Activated CD8-positive, alpha-beta memory T cell treated with anti-CD3 and anti-CD28 coated beads, Interleukin-2, amount 10 ng/mL, durations not matched to agents 7 days and 5 days (primary cell): Measurements from ENCODE around the gene CNGB1. TPM values are rescaled to one million over a fixed set of nuclear protein-coding genes. Genes with fewer than 3 reads are reported as not detected.
"Not testable (repeated sequence)": the region's sequence is repeated elsewhere in the genome, so short reads cannot be mapped to it uniquely, and the experiment has no call there.

ENCODE experiments used
- ATAC-seq: fragments of 150-1000 bp; cut with Tn5 transposase; one replicate; pipeline ENCODE4 v1.10.0; 2021; ENCODE audit warnings: moderate library complexity
- CTCF ChIA-PET: fragments of 350-600 bp; sonication (Branson Sonifier 250); formaldehyde crosslinking; loops from one replicate; lab custom pipeline; 2021; ENCODE audit warnings: antibody characterized with exemption; lab: Charles Lee
- DNase-seq: peaks from one replicate; pipeline ENCODE4 v3.0.0-alpha.2; 2020
- H3K27ac Mint-ChIP-seq: one replicate; pipeline ENCODE4 v1.8.0; 2021; ENCODE audit warnings: mild to moderate bottlenecking, mixed read lengths
- H3K27me3 Mint-ChIP-seq: one replicate; pipeline ENCODE4 v1.8.0; 2021; ENCODE audit warnings: mixed read lengths
- H3K36me3 Mint-ChIP-seq: one replicate; pipeline ENCODE4 v1.8.0; 2021; ENCODE audit warnings: mild to moderate bottlenecking, mixed read lengths
- H3K4me1 Mint-ChIP-seq: one replicate; pipeline ENCODE4 v1.8.0; 2021; ENCODE audit warnings: mixed read lengths
- H3K4me3 Mint-ChIP-seq: one replicate; pipeline ENCODE4 v1.8.0; 2021; ENCODE audit warnings: mild to moderate bottlenecking, moderate library complexity, mixed read lengths
- H3K9me3 Mint-ChIP-seq: one replicate; pipeline ENCODE4 v1.8.0; 2022; ENCODE audit warnings: low read depth, mixed read lengths
- total RNA-seq, 2 experiments: library from RNA; stranded (reverse); gene quantifications; one replicate each; pipeline ENCODE4 v1.2.3, GENCODE V29; 2021

Gene CNGB1
- total RNA-seq, 2 experiments from 2014 or later = not detected

- DNase-seq (no peak), ATAC-seq (no peak)
- no peaks in the 10 kb centered on the region for H3K4me1 Mint-ChIP-seq
- H3K9me3 Mint-ChIP-seq = no peaks in the 10 kb centered on the region
- H3K27me3 Mint-ChIP-seq = peaks cover 8% of the 10 kb centered on the region
- CTCF ChIA-PET = interaction anchor here (2.2 kb wide), 1 partner anchor 14 kb away, joined by 5 read pairs; no protein-coding TSS in a partner anchor
- no peak overlapping the region for H3K27ac Mint-ChIP-seq
- no peaks in the 10 kb centered on the region for H3K36me3 Mint-ChIP-seq
- no peak overlapping the region for H3K4me3 Mint-ChIP-seq
These were observed 50.6 kb downstream of the CNGB1 start for GRCh38 chr16:57920215-57920879.

- peaks cover 5% of the 10 kb centered on the region for H3K27me3 Mint-ChIP-seq
- CTCF ChIA-PET = no interaction called here
- no peak overlapping the region for H3K27ac Mint-ChIP-seq
- ATAC-seq = no peak
- H3K4me3 Mint-ChIP-seq = no peak overlapping the region
- no peaks in the 10 kb centered on the region for H3K4me1 Mint-ChIP-seq
- no peaks in the 10 kb centered on the region for H3K9me3 Mint-ChIP-seq
- no peaks in the 10 kb centered on the region for H3K36me3 Mint-ChIP-seq
- DNase-seq = no peak
These were observed 51.9 kb downstream of the CNGB1 start for GRCh38 chr16:57918994-57919393.

DNA sequence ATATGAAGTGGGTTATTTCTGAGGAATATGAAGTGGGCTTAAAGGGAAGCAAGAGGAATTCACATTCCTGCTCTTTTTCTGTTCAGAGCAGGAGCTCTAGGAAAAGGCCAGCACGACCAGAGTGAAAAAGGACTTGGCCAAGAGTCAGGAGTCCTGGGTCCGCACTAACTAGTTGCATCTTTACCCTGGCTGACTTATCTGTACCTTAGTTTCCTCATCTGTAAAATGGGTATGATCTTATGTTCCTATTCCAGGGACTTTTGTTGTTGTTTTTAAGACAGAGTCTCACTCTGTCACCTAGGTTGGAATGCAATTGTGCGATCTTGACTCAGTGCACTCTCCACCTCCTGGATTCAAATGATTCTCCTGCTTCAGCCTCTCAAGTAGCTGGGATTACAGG is 52.5 kb downstream of the CNGB1 start:
- CTCF ChIA-PET = no interaction called here
- Mint-ChIP-seq H3K27me3 (peaks cover 2% of the 10 kb centered on the region), H3K4me3 (no peak overlapping the region), H3K9me3 (no peaks in the 10 kb centered on the region), H3K36me3 (no peaks in the 10 kb centered on the region), H3K27ac (no peak overlapping the region), H3K4me1 (no peaks in the 10 kb centered on the region)
- DNase-seq = no peak
- ATAC-seq = no peak

- H3K4me1 Mint-ChIP-seq, CTCF ChIA-PET, H3K27ac Mint-ChIP-seq, DNase-seq, H3K9me3 Mint-ChIP-seq, H3K27me3 Mint-ChIP-seq, ATAC-seq, H3K36me3 Mint-ChIP-seq, H3K4me3 Mint-ChIP-seq: not testable (repeated sequence)
These were observed 53.0 kb downstream of the CNGB1 start for GRCh38 chr16:57917929-57918328.

GRCh38 chr16:57917489-57917888 is 53.4 kb downstream of the CNGB1 start:
- H3K27me3 Mint-ChIP-seq, H3K27ac Mint-ChIP-seq, H3K4me1 Mint-ChIP-seq, H3K9me3 Mint-ChIP-seq, ATAC-seq, H3K4me3 Mint-ChIP-seq, DNase-seq, H3K36me3 Mint-ChIP-seq, CTCF ChIA-PET: not testable (repeated sequence)

DNA sequence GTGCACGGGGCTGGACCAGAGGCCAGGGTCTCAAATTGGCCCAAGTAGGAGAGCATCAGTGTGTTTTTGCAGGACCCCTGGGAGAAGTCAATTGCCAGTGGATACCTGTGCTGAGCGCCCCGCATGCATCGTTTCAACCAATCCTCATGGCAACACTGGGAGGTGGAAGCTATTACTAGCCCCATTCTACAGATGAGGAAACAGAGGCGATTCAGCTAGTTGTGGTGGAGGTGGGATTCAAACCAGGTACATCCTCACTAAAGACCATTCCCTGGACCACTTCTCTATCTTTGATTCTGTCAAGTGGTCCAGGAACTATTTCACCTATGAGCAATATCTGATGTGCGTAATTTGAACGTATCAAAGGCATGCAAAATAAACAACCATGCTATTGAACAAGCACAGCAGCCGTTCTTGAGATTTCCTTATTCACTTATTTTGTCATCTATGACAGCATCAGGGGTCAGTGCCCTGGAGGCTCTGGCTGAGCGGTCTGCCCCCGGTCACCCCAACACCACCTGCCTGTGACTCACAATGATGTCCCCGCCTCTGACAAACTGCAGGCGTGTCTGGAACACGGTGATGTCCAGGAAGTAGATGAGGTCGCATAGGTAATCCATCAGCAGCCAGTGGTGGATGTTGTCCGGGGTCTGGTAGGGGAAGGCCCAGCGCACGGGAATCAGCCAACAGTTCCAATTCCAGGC is 54.0 kb downstream of the CNGB1 start:
- no peak overlapping the region for H3K27ac Mint-ChIP-seq
- CTCF ChIA-PET = no interaction called here
- no peak overlapping the region for H3K4me3 Mint-ChIP-seq
- H3K9me3 Mint-ChIP-seq = no peaks in the 10 kb centered on the region
- ATAC-seq (no peak), DNase-seq (no peak)
- peaks cover 2% of the 10 kb centered on the region for H3K27me3 Mint-ChIP-seq
- H3K36me3 Mint-ChIP-seq = no peaks in the 10 kb centered on the region
- no peaks in the 10 kb centered on the region for H3K4me1 Mint-ChIP-seq

- Mint-ChIP-seq H3K4me3 (no peak overlapping the region), H3K36me3 (no peaks in the 10 kb centered on the region), H3K4me1 (no peaks in the 10 kb centered on the region), H3K27me3 (peaks cover 2% of the 10 kb centered on the region), H3K9me3 (no peaks in the 10 kb centered on the region), H3K27ac (no peak overlapping the region)
- CTCF ChIA-PET = no interaction called here
- ATAC-seq = no peak
- DNase-seq = no peak
These were observed 55.0 kb downstream of the CNGB1 start for GRCh38 chr16:57915811-57916488.

DNA sequence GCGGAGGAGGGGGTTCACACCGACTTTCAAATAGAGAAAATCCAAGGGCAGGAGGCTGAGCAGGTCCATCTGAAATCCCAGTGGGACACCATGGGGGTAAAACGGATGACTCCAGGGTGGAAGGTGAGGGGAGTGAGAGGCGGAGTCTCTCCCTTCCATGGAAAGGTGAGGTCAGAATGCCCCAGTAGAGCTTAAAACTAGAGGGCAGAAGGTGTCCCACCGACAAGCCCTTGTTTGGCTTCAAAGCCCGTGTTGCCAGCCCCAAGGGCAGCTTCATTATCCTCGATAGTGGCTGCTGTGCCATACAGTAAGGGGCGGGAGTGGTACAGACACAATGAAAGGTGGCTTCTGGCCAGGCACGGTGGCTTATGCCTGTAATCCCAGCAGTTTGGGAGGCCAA is 55.7 kb downstream of the CNGB1 start:
- ATAC-seq (no peak), DNase-seq (no peak)
- CTCF ChIA-PET = no interaction called here
- Mint-ChIP-seq H3K9me3 (no peaks in the 10 kb centered on the region), H3K4me3 (no peak overlapping the region), H3K27me3 (peaks cover 2% of the 10 kb centered on the region), H3K27ac (no peak overlapping the region), H3K4me1 (no peaks in the 10 kb centered on the region), H3K36me3 (no peaks in the 10 kb centered on the region)

DNA sequence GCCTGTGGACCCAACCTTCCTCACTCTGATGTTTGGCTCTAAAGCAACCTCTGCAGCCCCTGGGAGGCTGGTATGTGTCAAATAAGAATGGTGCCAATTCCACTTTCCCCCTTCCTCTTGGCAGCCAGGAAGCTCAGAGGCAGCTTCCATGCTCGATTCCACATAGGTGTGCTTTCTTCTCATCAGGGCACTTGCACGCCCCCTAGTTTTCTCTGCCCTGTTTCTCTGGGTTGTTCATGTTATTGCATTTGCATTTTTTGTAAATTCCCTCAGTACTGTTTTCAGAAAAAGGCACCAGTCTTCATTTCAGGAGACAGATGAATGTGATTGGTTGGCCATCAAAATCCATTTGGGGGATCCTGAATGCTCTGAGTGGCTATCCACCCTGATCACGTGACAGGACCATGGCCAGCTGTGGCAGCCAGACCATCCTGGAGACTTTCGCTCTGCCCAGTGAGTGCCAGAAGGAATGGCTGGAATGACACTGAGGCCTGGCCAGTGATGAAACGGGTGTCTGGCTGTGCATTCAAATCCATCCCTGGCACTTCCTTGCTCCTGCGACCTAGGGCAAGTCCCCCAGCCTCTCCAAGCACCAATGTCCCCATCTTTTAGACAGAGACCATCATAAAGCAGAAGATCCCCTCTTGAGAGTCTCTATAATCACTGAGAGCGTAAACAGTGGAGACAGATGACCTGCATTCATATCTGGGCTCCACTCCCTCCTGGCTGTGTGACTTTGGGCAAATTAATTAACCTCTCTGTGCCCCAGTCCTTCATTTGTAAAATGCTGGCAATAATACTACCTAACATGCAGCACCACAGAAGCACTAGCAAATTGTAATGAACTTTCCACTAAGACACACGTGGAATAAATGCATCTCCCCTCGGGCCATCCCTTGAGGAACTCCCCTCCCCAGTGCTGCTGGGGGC is 56.4 kb downstream of the CNGB1 start:
- ATAC-seq (no peak), DNase-seq (no peak)
- no peak overlapping the region for H3K4me3 Mint-ChIP-seq
- H3K27ac Mint-ChIP-seq = no peak overlapping the region
- no peaks in the 10 kb centered on the region for H3K4me1 Mint-ChIP-seq
- CTCF ChIA-PET = no interaction called here
- H3K36me3 Mint-ChIP-seq = no peaks in the 10 kb centered on the region
- no peaks in the 10 kb centered on the region for H3K9me3 Mint-ChIP-seq
- H3K27me3 Mint-ChIP-seq = peaks cover 2% of the 10 kb centered on the region

- ATAC-seq = no peak
- no peaks in the 10 kb centered on the region for H3K27me3 Mint-ChIP-seq
- H3K4me3 Mint-ChIP-seq = no peak overlapping the region
- no peak for DNase-seq
- H3K4me1 Mint-ChIP-seq = no peaks in the 10 kb centered on the region
- H3K36me3 Mint-ChIP-seq = no peaks in the 10 kb centered on the region
- CTCF ChIA-PET = no interaction called here
- no peak overlapping the region for H3K27ac Mint-ChIP-seq
- no peaks in the 10 kb centered on the region for H3K9me3 Mint-ChIP-seq
These were observed 58.2 kb downstream of the CNGB1 start for GRCh38 chr16:57912529-57913260.

DNA sequence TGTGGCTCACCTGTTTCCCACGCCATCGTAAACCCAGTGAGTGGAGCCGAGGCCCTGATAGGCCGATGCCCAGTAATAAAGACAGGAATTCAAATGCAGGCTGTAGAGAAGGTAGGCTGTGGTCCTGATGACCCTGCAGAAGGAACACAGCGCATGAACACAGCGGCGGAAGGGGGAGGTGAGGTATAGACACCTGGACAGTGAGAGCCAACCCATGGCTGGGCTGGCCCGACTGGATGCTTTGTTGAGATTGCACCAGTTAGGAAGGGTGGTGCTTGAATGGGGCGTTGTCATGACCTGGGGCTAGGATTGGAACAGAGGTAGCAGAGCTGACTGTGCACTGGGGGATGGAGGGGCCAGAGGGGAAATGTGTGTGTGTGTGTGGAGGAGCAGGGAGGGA is 59.2 kb downstream of the CNGB1 start:
- DNase-seq (no peak), ATAC-seq (no peak)
- H3K27me3 Mint-ChIP-seq = no peaks in the 10 kb centered on the region
- H3K36me3 Mint-ChIP-seq = no peaks in the 10 kb centered on the region
- H3K4me1 Mint-ChIP-seq = no peaks in the 10 kb centered on the region
- no peak overlapping the region for H3K27ac Mint-ChIP-seq
- no peak overlapping the region for H3K4me3 Mint-ChIP-seq
- CTCF ChIA-PET = interaction anchor here (0.8 kb wide), 1 partner anchor 214 kb away, joined by 3 read pairs; no protein-coding TSS in a partner anchor
- no peaks in the 10 kb centered on the region for H3K9me3 Mint-ChIP-seq

- ATAC-seq = no peak
- CTCF ChIA-PET = interaction anchor here (0.8 kb wide), 1 partner anchor 215 kb away, joined by 3 read pairs; no protein-coding TSS in a partner anchor
- Mint-ChIP-seq H3K27ac (no peak overlapping the region), H3K4me1 (peaks cover 3% of the 10 kb centered on the region), H3K4me3 (no peak overlapping the region), H3K9me3 (no peaks in the 10 kb centered on the region), H3K36me3 (no peaks in the 10 kb centered on the region), H3K27me3 (no peaks in the 10 kb centered on the region)
- no peak for DNase-seq
These were observed 60.2 kb downstream of the CNGB1 start for GRCh38 chr16:57910696-57911095.
